Small intestine (tissue), 7 donors: Measurements from ENCODE around the gene FBP1. TPM values are rescaled to one million over a fixed set of nuclear protein-coding genes. Genes with fewer than 3 reads are reported as not detected.
A peak's percentile ranks its signal among the peaks of the same experiment; 100 is the strongest.

Experiments used
- DNase-seq, 2 donors: peaks; one replicate each; pipeline versions ENCODE4 v3.0.0 to v3.0.0-alpha.2; 2013
- FAIRE-seq: peaks from 2 replicates; lab custom pipeline; 2012; peaks lifted over from hg19 to GRCh38; lab: Jason Lieb, UNC
- H3K27ac ChIP-seq, 3 donors: one replicate each; pipeline ENCODE4 v1.5.1; 2013; ENCODE audit warnings: low read length in 2 of 3, mild to moderate bottlenecking in 2 of 3, control low read depth in 1 of 3, inconsistent platforms in 1 of 3, low read depth in 1 of 3, moderate library complexity in 1 of 3
- H3K27me3 ChIP-seq, 3 donors: one replicate each; pipeline ENCODE4 v1.6.1; 2013; ENCODE audit warnings: low read length in 3 of 3, inconsistent platforms in 1 of 3; ENCODE audit not compliant: control insufficient read depth in 3 of 3, insufficient read depth in 3 of 3
- H3K36me3 ChIP-seq, 3 donors: one replicate each; pipeline ENCODE4 v1.6.1; 2013; ENCODE audit warnings: low read length in 3 of 3, inconsistent platforms in 1 of 3, low read depth in 1 of 3, mild to moderate bottlenecking in 1 of 3, moderate library complexity in 1 of 3; ENCODE audit not compliant: control insufficient read depth in 3 of 3, insufficient read depth in 2 of 3
- H3K4me1 ChIP-seq, 3 donors: one replicate each; pipeline ENCODE4 v1.6.1; 2013; ENCODE audit warnings: low read length in 2 of 3, inconsistent platforms in 1 of 3, low read depth in 1 of 3, mild to moderate bottlenecking in 1 of 3, moderate library complexity in 1 of 3; ENCODE audit not compliant: control insufficient read depth in 3 of 3, insufficient read depth in 2 of 3
- H3K4me3 ChIP-seq, 3 donors: one replicate each; pipeline ENCODE4 v1.5.1; 2013; ENCODE audit warnings: low read length in 3 of 3, control low read depth in 1 of 3, inconsistent platforms in 1 of 3, low read depth in 1 of 3, mild to moderate bottlenecking in 1 of 3, moderate library complexity in 1 of 3
- H3K9me3 ChIP-seq, 2 donors: one replicate each; pipeline ENCODE4 v1.6.1; 2013; ENCODE audit warnings: low read depth in 1 of 2, low read length in 1 of 2; ENCODE audit not compliant: control insufficient read depth in 2 of 2, insufficient read depth in 1 of 2
- WGBS, 3 donors: extraction: QIAGEN DNeasy Blood & Tissue Kit; methylation state at CpG; one replicate each; pipeline ENCODE4 v1.1.7; 2013; 5-methylcytosine and 5-hydroxymethylcytosine counted together
- polyA plus RNA-seq, 4 donors: library from polyadenylated mRNA; stranded (reverse) in 3 of 4; unstranded in 1 of 4; fragments of 200-250 nt in 3 of 4; fragments of 120-200 nt in 1 of 4; gene quantifications; one replicate each; pipeline versions ENCODE4 v1.2.1 to v1.2.3, GENCODE V29; 2013
- donor health status: healthy with polysubstance abuse.
- donor health status: control.
- donor health status: control.
- donor health status: Bipolar disorder and iron deficiency.
- donor health status: healthy.

Gene FBP1
- polyA plus RNA-seq, 4 donors: 113 to 1,158 (median 352) TPM

- Histone ChIP-seq H3K9me3 (no peaks in the 10 kb centered on the region), H3K27ac (peak overlapping the region in 2 of 3 donors; percentile 24 to 82), H3K27me3 (no peaks in the 10 kb centered on the region), H3K4me1 (peaks cover 0 to 64% (median 0%) of the 10 kb centered on the region in 3 donors), H3K36me3 (no peaks in the 10 kb centered on the region), H3K4me3 (no peak overlapping the region)
- WGBS, 3 donors: 76 to 88% (median 82%) methylated on average over 3 of the region's 3 CpGs
- DNase-seq (no peak), FAIRE-seq (no peak)
These were observed 26.3 kb upstream of the FBP1 start for GRCh38 chr9:94665613-94666012.

DNA sequence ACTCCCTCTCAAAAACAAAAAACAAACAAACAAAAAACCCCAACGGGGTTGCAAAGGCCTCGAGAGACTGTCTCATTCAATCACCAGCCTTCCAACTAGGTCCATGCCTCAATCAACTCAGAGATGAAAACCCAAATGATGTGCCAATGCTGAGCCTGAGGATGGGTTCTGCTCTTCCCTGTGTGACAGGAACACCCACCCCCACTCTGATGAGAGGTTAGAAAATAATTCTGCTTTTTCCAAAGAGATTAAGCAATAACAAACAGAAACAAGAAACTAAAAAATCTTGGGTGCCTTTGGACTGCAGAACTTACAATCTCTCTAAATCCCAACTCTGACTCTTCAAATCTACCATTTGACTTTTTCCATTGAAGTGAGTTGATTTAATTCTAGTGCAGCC, 25.5 kb upstream of the FBP1 start:
- H3K4me3 ChIP-seq: no peak overlapping the region
- peaks cover 0 to 64% (median 0%) of the 10 kb centered on the region in 3 donors for H3K4me1 ChIP-seq
- H3K27ac ChIP-seq: peak overlapping the region in 1 of 3 donors; percentile 82
- H3K36me3 ChIP-seq: no peaks in the 10 kb centered on the region
- FAIRE-seq: no peak
- DNase-seq: no peak
- H3K9me3 ChIP-seq: no peaks in the 10 kb centered on the region
- WGBS, 3 donors: 77 to 83% (median 82%) methylated on average over 2 of the region's 2 CpGs
- H3K27me3 ChIP-seq: no peaks in the 10 kb centered on the region

DNA sequence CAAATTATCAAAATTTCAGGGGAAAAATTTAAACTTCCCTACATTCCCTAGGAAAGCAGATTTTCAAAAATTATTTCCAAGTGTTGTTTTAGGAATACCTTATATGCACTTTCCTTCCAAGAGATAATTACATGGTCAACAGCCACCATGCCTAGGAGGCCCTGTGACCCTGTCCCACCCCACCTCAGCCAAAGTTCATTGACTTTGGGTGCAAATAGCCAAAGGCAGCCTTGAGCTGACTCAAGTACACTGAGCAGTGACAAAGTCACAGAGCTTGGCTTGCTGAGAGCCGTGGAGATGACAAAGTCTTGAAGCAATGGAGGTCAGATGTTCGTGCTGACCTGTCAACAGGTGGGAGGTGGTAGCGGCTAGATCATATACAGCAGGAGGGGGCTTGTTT, 24.3 kb upstream of the FBP1 start:
- Histone ChIP-seq H3K4me1 (peaks cover 0 to 56% (median 0%) of the 10 kb centered on the region in 3 donors), H3K27me3 (no peaks in the 10 kb centered on the region), H3K27ac (peak overlapping the region in 1 of 3 donors; percentile 55), H3K4me3 (no peak overlapping the region), H3K9me3 (no peaks in the 10 kb centered on the region), H3K36me3 (no peaks in the 10 kb centered on the region)
- DNase-seq: peak in 1 of 2 donors; percentile 48
- no peak for FAIRE-seq
- 76 to 89% (median 79%) methylated on average over 3 of the region's 3 CpGs for WGBS, 3 donors

DNA sequence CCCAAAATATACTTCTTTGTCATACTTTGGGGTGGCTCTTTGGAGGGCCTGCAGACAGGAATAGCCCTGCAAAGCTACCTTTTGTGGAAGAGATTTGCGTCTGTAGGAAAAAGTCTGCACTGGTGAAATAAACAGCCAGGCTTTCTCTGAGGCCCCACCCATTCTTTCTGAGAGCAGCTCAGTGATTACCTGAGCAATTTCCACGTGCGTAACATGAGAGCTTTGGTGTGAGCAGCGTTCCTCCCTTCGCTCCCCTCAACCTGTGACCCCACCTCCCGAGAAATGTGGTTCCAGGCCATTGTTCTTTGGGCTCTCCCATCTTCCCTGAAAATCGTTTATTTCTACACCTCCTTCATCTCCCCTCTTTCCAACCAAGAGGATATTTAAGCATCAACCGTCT, 23.8 kb upstream of the FBP1 start:
- H3K27ac ChIP-seq: peak overlapping the region in 1 of 3 donors; percentile 55
- WGBS, 3 donors: 28 to 66% (median 46%) methylated on average over 8 of the region's 8 CpGs
- no peaks in the 10 kb centered on the region for H3K27me3 ChIP-seq
- no peak for FAIRE-seq
- no peaks in the 10 kb centered on the region for H3K9me3 ChIP-seq
- H3K36me3 ChIP-seq: no peaks in the 10 kb centered on the region
- no peak overlapping the region for H3K4me3 ChIP-seq
- H3K4me1 ChIP-seq: peaks cover 0 to 51% (median 0%) of the 10 kb centered on the region in 3 donors
- peak; percentile 63 for DNase-seq

GRCh38 chr9:94657021-94657725, 17.9 kb upstream of the FBP1 start:
- no peak overlapping the region for H3K4me3 ChIP-seq
- no peaks in the 10 kb centered on the region for H3K9me3 ChIP-seq
- no peaks in the 10 kb centered on the region for H3K36me3 ChIP-seq
- H3K4me1 ChIP-seq: peaks cover 0 to under 1% (median 0%) of the 10 kb centered on the region in 3 donors
- DNase-seq: no peak
- no peak overlapping the region for H3K27ac ChIP-seq
- WGBS, 3 donors: 85 to 93% (median 91%) methylated on average over 4 of the region's 4 CpGs
- no peak for FAIRE-seq
- H3K27me3 ChIP-seq: no peaks in the 10 kb centered on the region

DNA sequence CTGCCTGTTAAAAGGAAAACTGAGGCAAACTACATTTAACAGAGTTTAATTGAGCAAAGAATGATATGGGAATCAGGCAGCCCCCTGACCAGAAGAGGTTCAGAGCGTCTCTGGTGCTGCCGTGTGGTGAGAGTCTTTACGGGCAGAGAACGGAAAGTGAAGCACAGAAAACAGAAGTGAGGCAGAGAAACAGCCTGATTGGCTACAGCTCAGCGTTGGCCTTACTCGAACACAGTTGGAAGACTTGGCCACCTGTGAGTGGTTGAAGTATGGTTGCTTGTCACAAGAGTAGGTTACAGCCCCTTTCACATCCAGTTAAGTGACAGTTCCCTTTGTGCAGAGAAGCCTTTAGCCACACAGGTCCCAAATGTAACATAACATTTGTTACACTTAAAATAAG, 16.9 kb upstream of the FBP1 start:
- no peaks in the 10 kb centered on the region for H3K9me3 ChIP-seq
- no peak for FAIRE-seq
- no peaks in the 10 kb centered on the region for H3K36me3 ChIP-seq
- no peak for DNase-seq
- H3K4me1 ChIP-seq: no peaks in the 10 kb centered on the region
- H3K27ac ChIP-seq: peak overlapping the region in 1 of 3 donors; percentile 38
- WGBS, 3 donors: 34 to 68% (median 56%) methylated on average over 6 of the region's 6 CpGs
- no peak overlapping the region for H3K4me3 ChIP-seq
- H3K27me3 ChIP-seq: no peaks in the 10 kb centered on the region

GRCh38 chr9:94655739-94656138, 16.4 kb upstream of the FBP1 start:
- H3K27ac ChIP-seq: peak overlapping the region in 1 of 3 donors; percentile 38
- H3K9me3 ChIP-seq: no peaks in the 10 kb centered on the region
- 63 to 81% (median 76%) methylated on average over 10 of the region's 10 CpGs for WGBS, 3 donors
- H3K4me3 ChIP-seq: no peak overlapping the region
- no peaks in the 10 kb centered on the region for H3K27me3 ChIP-seq
- DNase-seq: no peak
- FAIRE-seq: no peak
- H3K36me3 ChIP-seq: no peaks in the 10 kb centered on the region
- H3K4me1 ChIP-seq: peaks cover 0 to 4% (median 0%) of the 10 kb centered on the region in 3 donors

- DNase-seq (no peak), FAIRE-seq (no peak)
- H3K36me3 ChIP-seq: no peaks in the 10 kb centered on the region
- 82 to 94% (median 83%) methylated on average over 10 of the region's 10 CpGs for WGBS, 3 donors
- H3K4me1 ChIP-seq: peaks cover 0 to 7% (median 2%) of the 10 kb centered on the region in 3 donors
- no peak overlapping the region for H3K27ac ChIP-seq
- H3K27me3 ChIP-seq: no peaks in the 10 kb centered on the region
- no peak overlapping the region for H3K4me3 ChIP-seq
- H3K9me3 ChIP-seq: no peaks in the 10 kb centered on the region
These were observed 15.0 kb upstream of the FBP1 start for GRCh38 chr9:94654165-94654894.
